HG02610 (cell line): ENCODE measurements around the gene NXPH3.

Experiments used
- ATAC-seq: cut with Tn5 transposase; IDR thresholded peaks from one replicate; pipeline ENCODE4 v1.9.1; 2021; ENCODE audit warnings: mild to moderate bottlenecking, moderate library complexity; ENCODE audit not compliant: unreplicated experiment

NXPH3 gene

DNA sequence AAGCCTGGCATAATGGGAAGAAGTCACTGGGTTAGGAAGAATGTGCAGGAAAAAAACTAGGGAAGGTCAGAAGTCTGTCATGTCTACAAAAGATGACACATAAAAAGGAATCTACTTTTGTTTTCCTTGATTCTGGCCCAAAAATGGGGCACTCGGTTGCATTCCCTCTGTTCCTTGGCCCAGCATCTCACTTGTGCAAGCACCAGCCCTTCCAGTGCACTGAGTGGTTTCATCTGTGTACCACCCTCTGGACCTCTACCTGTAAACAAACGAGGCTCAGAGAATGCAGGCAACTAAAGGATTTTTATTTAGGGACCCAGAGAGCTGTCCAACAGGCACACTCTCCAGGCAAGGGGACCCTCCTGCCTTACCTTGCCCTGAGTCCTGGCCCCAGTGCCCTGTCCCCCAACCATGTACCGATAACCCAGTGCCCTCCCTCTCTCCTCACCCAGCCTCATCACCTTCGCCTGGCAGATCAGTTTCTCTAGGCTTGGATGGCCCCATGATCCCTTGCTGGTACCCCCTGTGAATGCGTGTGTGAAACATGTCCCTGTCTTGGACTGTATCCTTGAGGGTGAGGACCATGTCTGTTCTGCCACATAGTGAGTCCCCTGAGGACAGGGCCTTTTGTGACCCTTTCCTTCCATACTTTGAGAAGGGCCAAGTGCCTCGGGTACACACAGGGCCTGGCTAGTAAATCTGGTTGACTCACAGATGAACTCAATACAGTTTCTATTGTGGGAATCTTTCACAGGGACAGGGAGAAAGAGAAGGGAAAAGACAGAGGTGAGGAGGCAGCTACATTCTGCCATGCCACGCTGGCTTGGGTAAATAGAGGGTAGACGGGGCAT, 13.3 kb downstream of the NXPH3 start:
- no peak for ATAC-seq

DNA sequence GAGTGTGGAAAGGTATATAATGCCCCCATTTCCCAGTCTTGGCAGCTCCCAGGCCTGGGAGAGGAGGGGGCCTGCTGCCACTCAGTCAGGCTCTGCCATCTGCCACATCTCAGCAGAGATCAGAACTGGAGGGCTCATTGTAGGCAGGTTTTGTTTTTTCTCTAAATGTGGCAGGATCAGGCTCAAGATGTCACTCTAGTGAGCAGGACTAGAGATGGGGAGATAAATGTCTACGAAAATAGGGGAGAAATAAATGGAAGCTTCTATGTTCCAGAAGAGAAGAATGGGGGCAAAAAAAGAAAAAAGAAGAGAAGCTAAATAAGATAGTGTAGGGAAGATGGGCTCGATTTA, 13.9 kb downstream of the NXPH3 start:
- ATAC-seq, result no peak

DNA sequence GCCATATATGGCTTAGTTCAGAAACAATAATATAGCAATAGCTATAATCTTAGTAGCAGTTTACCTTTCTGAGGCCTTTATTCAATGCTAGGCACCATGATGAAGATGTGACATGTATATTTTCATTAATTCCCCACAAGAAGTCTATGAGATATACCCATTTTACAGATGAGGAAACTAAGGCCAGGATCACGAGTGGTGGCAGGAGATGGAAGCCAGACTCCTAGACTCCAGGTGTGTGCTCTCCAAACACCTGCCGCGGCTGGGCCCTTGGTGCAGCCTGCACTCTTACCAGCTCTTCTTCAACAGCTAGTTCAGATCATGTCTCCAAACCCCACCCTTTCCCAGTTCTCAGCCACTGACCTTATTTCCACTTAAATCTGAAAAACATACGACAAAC, 15.2 kb downstream of the NXPH3 start:
- ATAC-seq, result no peak

DNA sequence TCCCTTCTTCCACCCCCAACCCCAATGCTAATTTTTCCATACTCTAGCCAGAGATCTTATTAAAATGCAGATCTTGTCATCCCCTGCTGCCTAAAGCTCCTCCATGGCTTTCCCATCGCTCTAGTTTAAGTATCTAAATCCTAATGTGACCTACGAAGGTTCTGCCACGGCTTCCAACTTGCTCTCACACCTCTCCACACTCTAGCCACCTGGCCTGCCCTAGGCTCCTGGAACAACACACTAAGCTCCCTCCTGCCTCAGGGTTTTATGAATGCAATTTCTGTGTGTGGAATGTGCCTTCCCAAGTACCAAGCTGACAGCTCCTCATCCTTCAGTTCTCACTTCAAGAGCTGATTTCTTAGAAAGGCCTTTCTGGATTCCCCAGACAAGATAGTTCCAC, 16.6 kb downstream of the NXPH3 start:
- no peak for ATAC-seq

DNA sequence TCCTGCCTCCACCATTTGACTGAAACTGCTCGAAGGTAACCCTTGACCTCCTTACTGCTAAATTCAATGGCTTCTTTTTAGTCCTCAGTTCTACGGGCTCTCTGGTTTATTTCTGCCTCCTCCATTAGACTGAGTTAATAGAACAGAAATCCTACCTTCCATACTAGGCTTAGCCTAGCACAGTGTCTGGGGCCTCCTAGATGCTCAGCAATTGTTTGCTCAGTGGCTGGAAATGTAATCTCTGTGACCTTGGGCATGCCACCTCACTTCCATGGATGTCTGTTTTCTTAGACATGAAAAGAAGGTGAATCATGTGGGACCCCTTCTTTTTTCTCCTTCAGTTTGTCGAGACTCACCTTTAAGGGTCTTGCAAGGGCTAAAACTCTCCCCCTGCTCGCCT, 19.7 kb downstream of the NXPH3 start:
- no peak for ATAC-seq

DNA sequence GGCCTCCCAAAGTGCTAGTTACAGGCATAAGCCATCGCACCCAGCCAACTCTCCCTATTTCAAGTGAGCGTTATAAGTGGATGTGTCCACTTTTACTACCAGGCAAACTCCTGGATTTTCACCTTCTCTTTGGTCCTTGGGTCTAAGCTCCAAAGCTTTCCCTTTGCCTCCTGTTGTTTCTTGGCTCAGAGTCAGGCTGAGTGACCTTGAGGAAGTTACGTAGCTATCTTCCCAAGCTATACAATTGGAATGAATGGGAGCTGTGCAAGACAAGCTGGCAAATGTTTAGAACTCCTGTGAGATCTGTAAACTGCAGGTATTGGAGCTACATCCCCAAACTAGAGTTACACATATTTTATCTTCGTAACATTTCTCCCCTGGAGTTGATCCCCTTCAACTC, 20.3 kb downstream of the NXPH3 start:
- ATAC-seq, result no peak

DNA sequence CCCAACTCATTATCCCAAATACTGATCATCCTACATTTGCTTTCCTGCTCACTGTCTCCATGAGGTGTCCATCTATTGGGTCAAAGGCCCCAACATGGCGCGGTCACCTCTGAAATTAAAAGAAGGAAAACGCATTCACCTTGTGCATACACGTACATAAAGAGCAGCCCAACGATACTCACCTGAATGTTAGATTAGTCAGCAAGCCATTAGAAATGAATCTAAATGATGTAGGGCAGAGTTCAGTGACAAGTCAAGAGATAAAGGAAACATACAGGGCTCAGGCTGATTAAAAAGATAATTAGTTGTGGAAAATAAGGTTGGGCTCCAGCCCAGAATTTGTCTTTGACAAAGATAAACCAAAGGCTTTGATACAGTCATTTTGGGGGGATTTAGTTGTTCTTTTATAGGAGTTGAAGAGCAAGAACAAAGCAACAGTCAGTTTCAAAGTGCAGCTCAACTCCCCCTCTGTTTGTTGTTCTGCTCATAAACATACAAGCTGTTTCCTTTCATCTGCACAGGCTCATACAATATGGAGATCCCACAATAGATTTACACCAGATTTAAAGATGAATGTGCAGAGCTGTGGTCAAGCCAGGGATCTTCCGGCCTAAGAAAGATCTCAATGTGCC, 21.1 kb downstream of the NXPH3 start:
- ATAC-seq, result no peak

DNA sequence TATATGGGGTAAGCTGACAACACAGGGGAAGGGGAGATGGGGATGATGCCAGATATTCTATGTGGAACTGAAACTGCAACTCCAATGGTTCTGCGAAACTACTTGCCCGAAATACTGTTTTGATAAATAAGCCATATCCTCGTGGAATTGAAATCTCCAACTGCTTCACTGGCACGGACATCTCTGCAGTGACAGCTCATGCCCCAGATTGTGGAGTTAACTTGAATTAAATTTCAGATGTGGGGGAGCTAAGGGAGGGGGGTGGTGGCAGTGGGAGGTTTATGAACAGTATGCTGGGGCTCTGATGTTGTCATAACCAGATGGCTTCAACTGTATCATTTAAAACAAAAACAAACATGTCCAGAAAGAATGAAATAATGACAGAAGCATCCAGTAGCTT, 21.8 kb downstream of the NXPH3 start:
- no peak for ATAC-seq

DNA sequence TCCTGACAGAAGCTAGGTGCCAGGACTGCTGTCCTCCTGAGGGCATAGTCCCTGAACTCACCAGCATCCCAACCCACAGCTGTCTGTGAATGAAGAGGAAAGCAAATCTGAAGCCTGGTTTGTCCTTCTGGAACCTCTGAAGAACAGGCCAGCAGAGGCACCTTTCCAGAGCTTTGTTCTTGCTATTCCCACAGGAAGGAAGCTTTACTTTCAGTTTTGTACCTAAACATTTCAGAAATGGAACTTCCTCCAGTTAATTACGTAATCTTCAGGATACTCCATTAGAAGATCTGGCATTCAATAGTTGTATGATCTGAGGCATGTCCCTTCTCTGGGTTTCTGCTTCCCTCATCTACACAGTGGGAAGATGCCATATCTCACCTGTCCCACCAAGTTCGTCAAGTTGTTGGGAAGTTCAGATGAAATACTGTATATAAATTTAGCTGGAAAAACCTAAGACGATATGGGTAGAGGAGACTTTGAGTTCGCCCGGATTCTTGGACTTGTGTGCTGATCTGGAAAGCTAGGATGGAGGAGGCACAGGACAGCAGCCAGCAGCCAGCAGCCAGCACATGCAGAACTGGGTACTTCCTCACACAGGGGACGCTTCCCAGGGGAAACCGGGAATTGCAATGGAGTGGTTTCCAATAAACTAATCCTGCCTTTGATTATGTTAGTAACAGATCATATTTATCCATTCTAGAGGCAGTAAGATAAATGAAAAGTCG, 22.4 kb downstream of the NXPH3 start:
- ATAC-seq, result no peak

DNA sequence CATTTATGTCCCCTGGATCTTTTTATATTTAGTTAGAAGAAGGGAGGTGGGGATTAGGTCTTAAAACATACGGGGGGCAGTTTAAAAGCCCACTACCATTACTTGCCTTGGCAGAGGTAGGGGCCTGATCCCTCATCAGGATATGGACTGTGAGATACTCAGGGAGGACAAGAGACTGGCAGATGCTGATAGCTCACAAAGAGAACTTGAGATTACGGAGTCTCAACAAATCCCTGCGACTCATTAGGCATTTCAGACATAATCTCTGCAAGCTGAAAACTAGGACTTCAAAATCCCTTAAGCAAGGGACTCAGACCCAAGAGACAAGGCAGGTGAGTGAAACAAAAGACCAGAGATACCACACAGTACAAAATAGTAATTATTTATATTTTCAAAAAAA, 23.2 kb downstream of the NXPH3 start:
- no peak for ATAC-seq

DNA sequence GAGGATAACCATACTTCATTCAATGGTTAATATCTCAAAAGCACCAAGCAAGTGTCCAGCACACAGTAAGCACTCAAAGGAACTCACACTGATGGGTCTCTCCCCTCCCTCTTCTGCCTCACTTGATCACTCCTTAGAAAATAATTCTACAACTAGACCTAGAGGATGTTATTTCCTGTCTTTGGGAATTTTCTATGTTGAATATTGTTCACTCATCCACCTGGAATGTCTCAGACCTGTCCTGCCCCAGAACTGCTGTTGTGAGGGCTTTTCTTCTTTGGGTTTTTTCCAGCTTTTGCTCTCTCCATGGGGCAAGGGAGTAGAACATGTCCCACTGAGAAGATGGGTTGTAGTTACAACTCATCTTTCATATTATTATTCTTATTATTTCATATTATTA, 25.3 kb downstream of the NXPH3 start:
- no peak for ATAC-seq

DNA sequence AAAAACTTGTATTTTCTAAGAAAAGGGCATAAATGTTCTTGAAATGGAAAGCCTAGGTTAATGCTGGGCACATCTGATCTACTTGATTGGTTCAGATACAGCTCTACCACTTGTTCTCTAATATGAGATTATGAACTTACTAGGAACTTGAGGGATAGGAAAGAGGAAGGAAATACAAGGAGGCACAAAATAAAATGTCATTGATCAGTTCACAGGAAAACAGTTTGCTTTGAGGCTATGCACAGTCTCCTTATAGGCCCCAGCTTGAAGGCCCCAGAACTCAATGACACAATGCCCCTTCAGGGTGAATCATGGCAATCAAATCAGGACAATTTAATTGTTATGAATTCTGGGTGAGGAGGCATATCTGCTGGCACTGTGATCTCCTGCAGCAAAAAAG, 27.1 kb downstream of the NXPH3 start:
- no peak for ATAC-seq

DNA sequence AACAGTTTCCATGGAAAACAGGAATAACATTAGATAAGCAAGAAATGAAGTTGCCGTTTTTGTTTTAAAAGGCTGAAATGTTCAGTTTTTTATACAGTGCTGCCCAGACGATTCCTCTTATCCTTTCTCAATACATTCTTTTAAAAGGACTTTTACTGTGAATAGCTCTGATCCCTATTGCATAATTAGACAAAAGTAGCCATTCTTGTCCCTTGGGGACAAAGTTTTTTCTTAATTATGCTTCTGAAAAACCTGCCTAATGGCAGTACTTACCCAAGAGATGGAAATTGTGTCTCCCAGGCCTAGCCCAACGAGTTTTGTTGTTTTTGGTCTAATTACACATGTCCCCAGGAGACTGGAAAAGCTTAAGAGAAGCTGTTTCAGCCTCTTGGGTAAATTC, 27.6 kb downstream of the NXPH3 start:
- no peak for ATAC-seq

DNA sequence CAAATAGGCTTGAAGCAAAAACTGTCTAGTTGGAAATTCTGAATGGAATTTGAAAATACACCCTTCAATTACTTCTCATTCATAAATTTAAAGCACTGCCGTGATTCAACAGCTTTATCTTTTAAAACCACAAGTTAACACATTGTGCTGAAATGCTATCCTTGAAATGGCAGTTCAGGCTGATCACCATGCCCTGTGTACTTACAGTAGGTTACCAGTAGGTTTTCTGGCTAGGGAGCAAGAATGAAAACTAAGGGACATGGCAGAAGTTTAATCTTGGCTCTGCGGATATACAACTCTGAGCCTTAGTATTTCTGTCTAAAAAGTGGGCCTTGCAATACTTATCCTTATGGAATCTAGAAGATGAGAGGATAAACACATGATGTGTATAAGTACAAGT, 28.0 kb downstream of the NXPH3 start:
- ATAC-seq, result no peak

DNA sequence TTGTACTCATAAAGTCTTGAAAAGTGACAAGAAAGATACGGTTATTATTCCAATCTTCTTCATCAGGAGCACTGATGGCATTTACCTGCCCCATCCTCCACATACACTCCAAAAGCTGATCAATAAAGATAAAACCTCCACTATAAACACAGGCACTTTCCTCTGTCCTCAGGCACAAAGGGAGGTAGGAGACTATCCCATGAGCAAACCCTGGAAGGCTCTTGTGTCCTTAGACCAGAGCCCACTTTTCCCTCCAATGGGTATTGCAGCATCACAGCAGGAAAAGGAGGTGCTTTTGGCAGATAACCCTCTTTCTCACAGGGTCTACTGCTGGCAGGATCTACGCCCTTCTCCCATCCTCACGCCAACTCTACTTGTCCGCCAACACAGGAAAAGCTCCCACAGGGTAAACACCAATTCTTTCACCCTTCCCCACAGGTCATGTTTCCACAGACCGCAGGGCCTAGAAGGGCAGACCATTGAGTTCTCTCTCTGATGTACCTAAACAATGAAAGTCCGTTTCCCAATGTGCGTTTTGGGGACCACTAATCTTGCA, 28.7 kb downstream of the NXPH3 start:
- ATAC-seq, result no peak

DNA sequence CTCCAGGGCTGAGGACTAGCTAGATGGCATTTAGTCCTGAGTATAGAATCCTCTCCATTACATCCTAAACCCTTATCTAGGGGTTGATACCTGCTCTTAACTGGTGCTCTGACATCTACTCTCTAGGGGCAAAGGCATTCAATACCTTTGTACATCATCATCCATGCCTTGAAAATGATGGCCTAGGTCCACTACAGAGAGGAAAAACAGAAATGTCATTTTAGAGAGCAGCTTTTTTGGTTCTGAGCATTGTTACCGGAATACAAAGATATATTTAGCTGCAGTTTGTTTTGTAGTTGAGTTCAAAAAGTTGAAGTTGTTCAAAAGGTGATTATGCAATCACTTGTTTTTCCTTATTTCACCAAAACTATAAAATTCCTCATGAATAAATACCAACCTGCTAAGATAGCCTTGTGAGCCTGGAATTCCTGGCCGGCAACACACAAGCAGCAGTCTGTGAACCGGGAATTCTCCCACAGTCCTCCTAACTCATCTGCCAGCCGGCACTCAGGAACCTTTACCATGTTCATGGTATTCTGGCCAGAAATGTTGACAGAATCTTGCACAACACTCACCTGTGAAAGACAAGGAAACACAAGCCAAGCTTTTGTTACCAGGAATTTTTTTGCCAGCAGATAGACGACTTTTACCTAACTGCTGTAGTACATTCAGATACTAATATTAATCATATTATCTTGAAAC, 35.4 kb downstream of the NXPH3 start:
- no peak for ATAC-seq

DNA sequence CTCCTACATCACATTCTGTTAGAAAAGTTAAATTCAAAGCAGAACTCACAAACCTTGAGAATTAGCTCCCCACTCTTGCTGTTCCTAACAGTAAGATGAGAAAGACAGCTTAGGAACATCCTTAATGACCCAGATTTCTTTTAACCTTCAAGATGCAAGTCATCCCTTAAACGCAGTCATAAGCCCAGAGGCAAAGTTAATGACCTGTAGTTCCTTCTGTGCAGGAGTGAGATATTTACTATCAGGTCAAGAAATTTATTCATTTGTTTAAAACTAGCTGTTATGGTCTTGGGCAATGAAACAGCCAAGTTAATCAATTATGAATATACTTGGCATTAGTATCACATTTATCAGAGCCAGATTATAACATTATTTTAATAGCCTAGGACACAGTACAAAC, 37.1 kb downstream of the NXPH3 start:
- no peak for ATAC-seq

DNA sequence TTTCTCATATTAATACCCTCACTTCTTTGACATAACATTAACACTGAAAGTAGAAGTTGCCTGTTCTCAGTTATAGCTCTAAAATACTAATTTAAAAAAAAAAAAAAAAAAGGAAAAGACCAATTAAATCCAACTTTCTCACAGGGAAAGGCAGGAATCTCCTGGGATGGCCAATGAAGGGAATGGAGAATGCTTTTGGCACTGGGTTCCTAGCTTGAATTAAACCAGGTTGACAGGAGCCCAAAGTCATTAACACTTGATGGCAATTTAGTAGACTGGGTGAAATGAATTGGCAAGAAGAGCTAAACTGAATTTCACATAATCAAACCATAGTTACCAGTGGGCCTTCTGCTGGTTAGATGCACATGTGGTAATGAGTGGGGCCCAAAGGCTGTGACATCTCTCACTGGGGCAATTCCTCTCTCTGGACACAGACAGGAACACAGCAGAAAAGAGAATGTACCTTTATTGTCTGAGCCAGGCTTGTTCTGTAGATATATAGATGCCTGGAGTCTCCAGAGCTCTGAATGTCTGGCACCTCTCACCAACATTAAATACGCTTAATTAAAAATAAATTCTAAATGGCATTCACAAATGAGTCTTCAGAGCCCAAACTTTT, 37.6 kb downstream of the NXPH3 start:
- no peak for ATAC-seq

DNA sequence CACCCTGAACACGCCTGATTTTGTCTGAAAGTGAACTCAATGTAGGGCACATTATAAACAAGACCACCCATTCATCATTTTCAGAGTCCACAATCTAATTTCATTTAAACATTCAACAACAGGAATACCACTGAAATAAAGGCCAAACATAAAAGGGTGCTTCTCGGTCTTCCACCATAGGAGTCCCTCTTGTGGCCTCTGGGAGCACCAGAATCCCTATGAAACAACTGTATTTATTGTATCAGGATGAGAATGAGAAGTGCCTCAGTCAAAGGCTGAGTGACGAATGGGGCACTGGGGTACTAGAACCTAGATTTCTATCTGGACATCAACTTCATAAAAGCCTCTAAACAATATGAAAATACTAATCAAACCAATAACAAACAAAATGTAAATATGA, 40.4 kb downstream of the NXPH3 start:
- no peak for ATAC-seq

DNA sequence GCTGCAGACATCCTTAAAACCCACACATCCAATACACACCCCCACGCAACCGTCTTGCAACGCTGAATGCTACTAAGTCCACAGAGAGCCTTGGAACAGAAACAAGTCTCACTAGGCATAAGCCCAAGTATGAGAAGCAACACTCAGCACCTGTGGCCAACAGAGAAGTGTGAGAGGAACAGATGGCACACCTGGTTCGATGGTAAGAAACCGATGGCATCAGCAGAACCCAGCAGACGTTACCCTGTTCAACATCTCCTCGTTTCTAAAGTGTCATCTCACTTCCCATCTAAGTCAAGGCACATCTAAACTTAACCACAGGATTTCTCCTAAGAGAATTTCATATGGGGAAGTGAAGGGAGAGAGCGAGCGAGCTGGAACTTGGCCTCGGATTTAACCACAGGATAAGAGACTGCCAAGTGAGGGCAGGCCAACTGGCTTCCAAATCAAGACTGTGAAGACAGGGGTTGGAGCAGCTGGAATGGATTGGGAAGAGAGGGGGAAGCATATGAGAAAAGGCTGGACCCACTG, 41.0 kb downstream of the NXPH3 start:
- no peak for ATAC-seq
